Endothelial cell of umbilical vein (primary cell): ENCODE data around the gene RAMP3.

Experiments used
- CTCF ChIP-seq, 2 donors: IDR thresholded peaks; 1 replicate in 1 of 2; 2 replicates in 1 of 2; pipeline ENCODE4 v1.5.1; 2011; ENCODE audit warnings: low read length in 2 of 2, mild to moderate bottlenecking in 2 of 2, moderate library complexity in 2 of 2, control low read depth in 1 of 2, inconsistent platforms in 1 of 2, low read depth in 1 of 2; ENCODE audit not compliant: insufficient read depth in 1 of 2; ENCODE audit errors: extremely low read depth in 1 of 2
- EZH2 ChIP-seq: IDR thresholded peaks from 2 replicates; pipeline ENCODE4 v1.6.1; 2012; ENCODE audit warnings: borderline replicate concordance, low read depth, mild to moderate bottlenecking, moderate library complexity, low read length, inconsistent platforms; ENCODE audit not compliant: severe bottlenecking
- GATA2 ChIP-seq: IDR thresholded peaks from 2 replicates; pipeline ENCODE4 v1.7.0; 2011; ENCODE audit warnings: low read depth, mild to moderate bottlenecking, moderate library complexity, mixed read lengths, low read length; ENCODE audit not compliant: insufficient read length, insufficient read depth
- MAX ChIP-seq: IDR thresholded peaks from 2 replicates; pipeline ENCODE4 v1.6.1; 2011; ENCODE audit not compliant: insufficient read depth, insufficient read length
- POLR2A ChIP-seq: IDR thresholded peaks from 2 replicates; pipeline ENCODE4 v1.6.1; 2012; ENCODE audit warnings: low read depth, mild to moderate bottlenecking, control low read depth, low read length

- TF ChIP-seq CTCF (IDR thresholded peaks at IDR 0.05; ENCODE audit: extremely low read depth in 1 of 2, insufficient read depth in 1 of 2, low read depth in 1 of 2, low read length in 2 of 2): no peak
- TF ChIP-seq POLR2A: no peak
- TF ChIP-seq MAX: no peak
- TF ChIP-seq EZH2: no peak
- TF ChIP-seq GATA2: no peak
These were observed 65.5 kb downstream of the RAMP3 start for GRCh38 chr7:45223078-45223477.
